KBM-7 (cell line): ENCODE measurements around the gene HNRNPK.

Experiments
- DNase-seq: peaks from one replicate; pipeline ENCODE4 v3.0.0-alpha.2; 2015
- in situ Hi-C: fragments of 300-500 bp; cut with MboI; formaldehyde crosslinking; loops from 2 replicates; pipeline ENCODE4 v1.14.3; 2020; ENCODE audit warnings: low sequenced_read_pairs, low pct_unique_long_range_greater_than_20kb, mixed read lengths

The HNRNPK gene

DNA sequence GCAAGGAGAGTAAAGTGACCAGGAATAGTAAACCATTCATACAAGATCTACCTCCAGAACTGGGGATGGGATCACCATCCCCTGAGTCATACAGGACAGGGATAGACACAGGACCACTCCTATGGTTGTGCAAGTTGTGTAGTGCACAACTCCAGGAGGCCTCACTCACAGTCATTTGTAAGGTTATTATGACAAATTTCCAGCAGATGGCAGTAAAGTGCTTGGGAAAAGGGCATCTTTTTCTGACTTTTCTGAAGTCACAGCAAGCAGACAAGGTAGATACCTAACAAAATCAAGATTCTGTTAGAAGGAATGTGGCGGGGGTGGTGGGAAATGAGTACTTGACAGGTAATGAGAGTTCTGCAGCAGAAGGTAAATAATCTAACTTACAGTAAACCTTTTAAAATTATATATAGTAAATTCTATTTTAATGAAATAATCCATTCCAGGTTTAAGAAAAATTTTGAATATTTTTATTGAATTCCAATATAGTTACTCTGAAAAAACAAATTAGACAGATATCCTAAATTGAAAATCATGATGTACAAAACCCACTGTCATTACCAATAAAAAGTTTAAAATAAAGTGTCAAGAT lies 42.1 kb downstream of the HNRNPK start:
- in situ Hi-C loops = loop anchor here (25.0 kb wide), 1 partner anchor 324 kb away; no protein-coding TSS in a partner anchor
- DNase-seq = peak; percentile 80

GRCh38 chr9:83936523-83936922 lies 43.5 kb downstream of the HNRNPK start:
- no peak for DNase-seq
- in situ Hi-C loops = loop anchor here (25.0 kb wide), 1 partner anchor 326 kb away; no protein-coding TSS in a partner anchor

DNA sequence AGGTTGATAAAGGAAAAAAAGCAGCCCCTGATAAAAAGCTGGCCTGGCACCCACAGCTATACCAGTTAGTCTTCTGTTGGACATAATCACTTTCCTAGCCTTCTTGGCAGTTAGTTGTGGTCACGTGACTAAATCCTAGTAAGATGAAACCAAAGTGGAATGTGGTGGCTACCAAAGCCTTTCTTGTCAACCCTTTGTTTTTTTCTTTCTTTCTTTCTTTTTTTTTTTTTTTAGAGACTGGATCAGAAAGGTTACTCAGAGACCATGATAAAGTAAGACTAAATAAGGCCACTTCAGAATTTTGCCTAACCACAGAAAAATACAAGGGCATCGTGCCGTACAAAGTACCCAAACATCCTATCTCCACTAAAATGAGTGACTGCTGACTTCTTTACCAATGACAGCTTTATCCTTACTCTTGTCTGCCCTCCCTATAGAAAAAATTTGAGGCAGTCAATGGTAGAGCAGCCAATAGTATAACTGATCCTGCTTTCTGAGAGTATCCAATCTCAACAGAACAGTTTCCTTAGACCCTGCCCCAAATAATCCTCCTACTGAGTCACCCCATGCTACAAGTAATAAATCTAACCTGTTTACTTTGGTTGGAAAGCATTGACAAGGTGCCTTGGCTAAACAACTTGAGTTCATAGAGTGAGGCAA lies 44.6 kb downstream of the HNRNPK start:
- DNase-seq = no peak
- in situ Hi-C loops = loop anchor here (25.0 kb wide), 1 partner anchor 327 kb away; no protein-coding TSS in a partner anchor

GRCh38 chr9:83934569-83935275 lies 45.3 kb downstream of the HNRNPK start:
- DNase-seq = peak; percentile 50
- in situ Hi-C loops = loop anchor here (25.0 kb wide), 1 partner anchor 328 kb away; no protein-coding TSS in a partner anchor

DNA sequence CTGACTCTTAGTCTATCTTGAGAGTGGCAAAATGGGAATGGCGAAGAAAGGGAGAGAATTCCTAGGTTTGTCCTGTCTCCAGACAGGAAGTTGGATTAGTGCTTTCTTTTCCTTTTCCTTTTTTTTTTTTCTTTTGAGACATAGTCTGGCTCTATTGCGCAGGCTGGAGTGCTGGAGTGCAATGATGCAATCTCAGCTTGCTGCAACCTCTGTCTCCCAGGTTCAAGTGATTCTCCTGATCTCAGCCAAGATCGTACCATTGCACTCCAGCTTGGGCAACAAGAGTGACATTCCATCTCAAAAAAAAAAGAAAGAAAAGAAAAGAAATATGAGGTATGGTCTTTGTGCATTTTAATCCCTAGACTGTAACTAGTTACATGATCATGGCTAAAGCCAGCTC lies 46.2 kb downstream of the HNRNPK start:
- no peak for DNase-seq
- in situ Hi-C loops = loop anchor here (25.0 kb wide), 1 partner anchor 329 kb away; no protein-coding TSS in a partner anchor

- in situ Hi-C loops = loop anchor here (25.0 kb wide), 1 partner anchor 329 kb away; no protein-coding TSS in a partner anchor
- DNase-seq = no peak
Measured at GRCh38 chr9:83932851-83933250, 47.2 kb downstream of the HNRNPK start.

DNA sequence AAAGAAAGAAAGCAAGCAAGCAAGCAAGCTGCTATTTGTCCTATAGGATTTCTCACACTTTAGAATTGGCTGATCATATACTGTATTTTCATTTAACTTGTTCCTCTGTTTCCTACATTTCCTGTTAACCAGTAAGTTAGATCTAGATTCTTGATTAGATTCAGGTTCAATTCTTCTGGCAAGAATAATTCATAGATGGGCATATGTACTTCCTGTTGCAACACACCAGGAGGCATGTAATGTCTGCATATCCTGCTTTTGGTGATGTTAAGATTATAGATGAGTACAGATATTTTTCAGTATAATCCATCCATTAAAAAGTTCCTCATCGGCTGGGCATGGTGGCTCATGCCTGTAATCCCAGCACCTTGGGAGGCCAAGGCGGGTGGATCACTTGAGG lies 48.0 kb downstream of the HNRNPK start:
- peak; percentile 50 for DNase-seq
- in situ Hi-C loops = loop anchor here (25.0 kb wide), 1 partner anchor 330 kb away; no protein-coding TSS in a partner anchor

DNA sequence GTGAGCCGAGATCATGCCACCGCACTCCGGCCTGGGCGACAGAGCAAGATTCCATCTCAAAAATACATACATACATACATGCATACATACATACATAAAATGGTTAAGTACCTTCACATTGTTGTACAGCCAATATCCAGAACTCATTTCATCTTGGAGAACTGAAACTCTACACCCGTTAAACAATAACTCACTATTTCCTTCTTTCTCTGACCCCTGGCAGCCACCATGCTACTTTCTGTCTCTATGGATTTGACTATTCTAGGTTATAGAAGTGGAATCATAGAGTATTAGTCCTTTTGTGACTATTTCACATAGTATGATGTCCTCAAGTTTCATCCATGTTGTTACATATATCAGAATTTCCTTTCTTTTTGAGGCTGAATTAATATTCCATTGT lies 49.1 kb downstream of the HNRNPK start:
- DNase-seq = no peak
- in situ Hi-C loops = loop anchor here (25.0 kb wide), 1 partner anchor 331 kb away; no protein-coding TSS in a partner anchor

DNA sequence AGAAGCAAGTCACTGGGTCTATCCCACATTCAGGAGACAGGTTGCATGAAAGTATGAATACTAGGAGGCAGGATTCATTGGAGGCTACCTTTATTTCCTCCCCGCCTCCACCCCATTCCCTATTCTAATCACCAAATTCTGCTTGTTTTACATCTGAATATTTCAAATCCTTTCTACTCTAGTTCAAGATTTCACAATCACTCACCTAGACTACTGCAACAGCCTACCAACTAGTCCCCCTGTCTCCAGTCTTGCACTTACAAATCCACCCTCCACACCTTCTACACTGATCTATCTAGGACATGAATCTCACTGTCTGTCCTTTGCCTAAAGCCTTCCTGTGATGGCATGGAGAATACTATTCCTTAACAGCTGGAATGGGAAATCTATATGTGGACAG lies 52.4 kb downstream of the HNRNPK start:
- in situ Hi-C loops = loop anchor here (25.0 kb wide), 1 partner anchor 335 kb away; no protein-coding TSS in a partner anchor
- DNase-seq = no peak

- in situ Hi-C loops = no loop called here
Measured at GRCh38 chr9:83920927-83921707, 58.9 kb downstream of the HNRNPK start, which contains the start of gene KIF27. Gene KIF27, minus strand, starts transcription at chr9:83921432. Its CDS starts 5,841 bp downstream, at chr9:83915591.

DNA sequence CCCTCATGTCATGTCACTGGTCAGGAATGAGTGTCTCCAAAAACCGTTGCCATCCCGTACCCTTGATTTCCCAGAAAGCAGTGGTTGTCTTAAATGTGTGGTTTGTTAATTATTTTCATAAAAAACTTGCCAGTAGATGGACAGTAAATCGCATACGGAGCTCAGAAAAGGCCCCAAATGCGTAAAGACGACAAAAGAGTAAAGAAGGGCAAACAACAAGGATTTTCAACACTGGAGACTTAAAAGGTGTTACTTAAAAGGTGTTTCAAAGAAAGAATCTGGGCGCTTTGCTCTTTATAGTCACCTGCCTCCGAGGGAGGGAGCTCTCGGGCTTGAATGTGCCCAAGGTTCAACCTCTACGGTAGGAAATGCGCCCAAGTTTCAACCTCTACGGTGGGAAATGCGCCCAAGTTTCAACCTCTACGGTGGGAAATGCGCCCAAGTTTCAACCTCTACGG lies 59.5 kb downstream of the HNRNPK start:
- in situ Hi-C loops = no loop called here
- DNase-seq = no peak

More at GRCh38 chr9:83920927-83921707, 58.9 kb downstream of the HNRNPK start, which contains the start of gene KIF27:
- peak; percentile 93 for DNase-seq

GRCh38 chr9:83919111-83919510 lies 60.9 kb downstream of the HNRNPK start:
- in situ Hi-C loops = no loop called here
- DNase-seq = no peak
